ENCODE results near the gene ZNF565. TPM values are rescaled to one million over a fixed set of nuclear protein-coding genes. Genes with fewer than 3 reads are reported as not detected.

Gene ZNF565
- total and polyA plus RNA-seq, 2 of the 13 experiments (the other 11 are each of a cell fraction or from before 2014, with no cell fraction given), result 1.8 to 5.2 TPM

- TF ChIP-seq ZNF280D (CRISPR knock-in tag; IDR thresholded peaks at IDR 0.05), result no peak
- no peak for TF ChIP-seq PTBP1 (IDR thresholded peaks at IDR 0.05; ENCODE audit: low read depth, low read length, poor library complexity, severe bottlenecking)
- TF ChIP-seq NFE2 (CRISPR knock-in tag; IDR thresholded peaks at IDR 0.05), result no peak
- no peak for TF ChIP-seq MXD3 (CRISPR knock-in tag; IDR thresholded peaks at IDR 0.05)
- no peak for TF ChIP-seq KLF6 (CRISPR knock-in tag; IDR thresholded peaks at IDR 0.05)
- TF ChIP-seq TEAD3 (CRISPR knock-in tag; optimal IDR thresholded peaks at IDR 0.05; ENCODE audit: borderline replicate concordance), result no peak
- no peak for TF ChIP-seq ZNF337 (CRISPR knock-in tag; IDR thresholded peaks at IDR 0.05; ENCODE audit: borderline replicate concordance, low read depth)
- TF ChIP-seq SCMH1 (CRISPR knock-in tag; IDR thresholded peaks at IDR 0.05; ENCODE audit: borderline replicate concordance), result no peak
- no peak for TF ChIP-seq ZBTB39 (CRISPR knock-in tag; IDR thresholded peaks at IDR 0.05)
- TF ChIP-seq ZBTB43 (CRISPR knock-in tag; conservative IDR thresholded peaks at IDR 0.05), result no peak
- TF ChIP-seq GLMP (CRISPR knock-in tag; IDR thresholded peaks at IDR 0.05; ENCODE audit: borderline replicate concordance), result no peak
- TF ChIP-seq YY1 (IDR thresholded peaks at IDR 0.05; ENCODE audit: insufficient read depth, insufficient replicate concordance, low read depth, low read length), result peak; percentile 47
- no peak for TF ChIP-seq ZNF280B (CRISPR knock-in tag; IDR thresholded peaks at IDR 0.05; ENCODE audit: borderline replicate concordance)
- peak; percentile 53; the same call in 1 of the 3 replicates for TF ChIP-seq MXI1 (IDR thresholded peaks at IDR 0.05; ENCODE audit: borderline replicate concordance, low read depth, low read length)
- no peak for TF ChIP-seq ADNP (CRISPR knock-in tag; IDR thresholded peaks at IDR 0.05)
- no peak for TF ChIP-seq DMAP1 (CRISPR knock-in tag; IDR thresholded peaks at IDR 0.05)
- TF ChIP-seq SAP130 (CRISPR knock-in tag; IDR thresholded peaks at IDR 0.05; ENCODE audit: low read depth), result peak; percentile 0; the same call in 1 of the 2 replicates
- TF ChIP-seq HDAC6 (IDR thresholded peaks at IDR 0.05; ENCODE audit: low read depth, low read length), result no peak
- TF ChIP-seq ZNF788 (CRISPR knock-in tag; IDR thresholded peaks at IDR 0.05; ENCODE audit: borderline replicate concordance), result no peak
Observed at GRCh38 chr19:36141039-36141927, 73.2 kb downstream of the ZNF565 start (continued).

Measured in HepG2 (cell line).